WI38 (cell line): ENCODE results near the gene LPP.

ENCODE experiments used
- H3K4me3 ChIP-seq: 2 replicates; pipeline ENCODE4 v1.5.1; 2011; ENCODE audit warnings: low read depth, mild to moderate bottlenecking, control low read depth, low read length
- TF ChIP-seq, protein P1 (sequence below): IDR thresholded peaks from 2 replicates; pipeline ENCODE4 v1.5.1; 2012; ENCODE audit warnings: low read depth, mild to moderate bottlenecking, control low read depth, low read length

The LPP gene

DNA sequence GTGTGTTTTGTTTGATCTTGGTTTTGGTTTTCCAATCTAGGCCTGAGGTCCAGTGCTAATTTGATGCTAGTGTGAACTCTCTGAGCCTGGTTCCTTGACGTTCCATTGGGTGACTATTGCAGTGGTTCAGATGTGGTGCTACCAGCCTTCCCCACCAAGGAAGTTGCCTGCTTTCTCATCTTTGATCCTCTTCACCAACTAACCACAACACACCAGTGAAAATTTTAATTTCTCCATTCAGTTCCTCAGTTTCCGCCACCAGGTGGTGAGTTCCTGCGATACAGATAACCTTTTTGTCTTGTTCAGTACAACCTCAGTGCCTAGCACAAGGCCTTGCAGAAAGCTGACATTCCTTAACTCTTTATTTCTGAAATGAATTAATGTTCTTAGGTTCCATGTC, 680.4 kb downstream of the LPP start:
- H3K4me3 ChIP-seq: no peak overlapping the region
- TF ChIP-seq, protein P1, sequence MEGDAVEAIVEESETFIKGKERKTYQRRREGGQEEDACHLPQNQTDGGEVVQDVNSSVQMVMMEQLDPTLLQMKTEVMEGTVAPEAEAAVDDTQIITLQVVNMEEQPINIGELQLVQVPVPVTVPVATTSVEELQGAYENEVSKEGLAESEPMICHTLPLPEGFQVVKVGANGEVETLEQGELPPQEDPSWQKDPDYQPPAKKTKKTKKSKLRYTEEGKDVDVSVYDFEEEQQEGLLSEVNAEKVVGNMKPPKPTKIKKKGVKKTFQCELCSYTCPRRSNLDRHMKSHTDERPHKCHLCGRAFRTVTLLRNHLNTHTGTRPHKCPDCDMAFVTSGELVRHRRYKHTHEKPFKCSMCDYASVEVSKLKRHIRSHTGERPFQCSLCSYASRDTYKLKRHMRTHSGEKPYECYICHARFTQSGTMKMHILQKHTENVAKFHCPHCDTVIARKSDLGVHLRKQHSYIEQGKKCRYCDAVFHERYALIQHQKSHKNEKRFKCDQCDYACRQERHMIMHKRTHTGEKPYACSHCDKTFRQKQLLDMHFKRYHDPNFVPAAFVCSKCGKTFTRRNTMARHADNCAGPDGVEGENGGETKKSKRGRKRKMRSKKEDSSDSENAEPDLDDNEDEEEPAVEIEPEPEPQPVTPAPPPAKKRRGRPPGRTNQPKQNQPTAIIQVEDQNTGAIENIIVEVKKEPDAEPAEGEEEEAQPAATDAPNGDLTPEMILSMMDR: no peak

DNA sequence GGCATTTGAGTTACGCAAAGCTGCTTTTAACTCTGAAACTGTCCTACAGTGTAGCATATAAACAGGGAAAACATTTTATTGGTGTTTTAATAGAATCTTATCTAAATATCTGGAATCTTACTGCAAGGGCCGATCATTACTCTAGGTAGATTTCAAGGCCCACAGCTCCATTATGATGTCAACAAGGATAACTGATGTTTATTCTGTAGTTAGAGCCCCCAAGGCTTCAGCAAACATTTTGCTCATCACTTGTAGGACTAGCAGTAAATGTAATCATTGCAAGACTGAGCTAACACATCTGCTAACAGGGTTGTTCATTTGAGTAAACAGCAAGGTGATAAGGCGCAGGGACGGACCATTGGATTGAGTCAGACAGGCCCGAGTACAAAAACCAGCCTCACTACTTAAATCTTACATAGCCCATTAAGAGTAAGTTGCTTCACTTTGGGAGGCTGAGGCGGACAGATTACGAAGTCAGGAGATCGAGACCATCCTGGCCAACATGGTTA, 685.3 kb downstream of the LPP start:
- TF ChIP-seq, protein P1: no peak
- no peak overlapping the region for H3K4me3 ChIP-seq

DNA sequence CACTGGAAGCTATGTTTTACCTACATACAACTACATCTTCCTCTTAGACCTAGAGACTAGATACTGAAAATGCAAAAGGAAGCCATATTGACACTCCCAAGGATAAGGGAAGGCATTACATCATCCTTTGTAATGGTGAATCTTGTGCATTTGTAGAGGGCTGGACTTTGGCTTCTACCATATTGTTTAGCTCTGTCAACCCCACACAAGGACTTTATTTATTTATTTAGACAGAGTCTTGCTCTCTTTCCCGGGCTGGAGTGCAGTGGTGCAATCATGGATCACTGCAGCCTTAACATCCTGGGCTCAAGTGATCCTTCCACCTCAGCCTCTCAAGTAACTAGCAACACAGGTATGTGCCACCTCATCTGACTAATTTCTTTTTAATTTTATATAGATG, 686.3 kb downstream of the LPP start:
- no peak overlapping the region for H3K4me3 ChIP-seq
- TF ChIP-seq, protein P1: no peak

DNA sequence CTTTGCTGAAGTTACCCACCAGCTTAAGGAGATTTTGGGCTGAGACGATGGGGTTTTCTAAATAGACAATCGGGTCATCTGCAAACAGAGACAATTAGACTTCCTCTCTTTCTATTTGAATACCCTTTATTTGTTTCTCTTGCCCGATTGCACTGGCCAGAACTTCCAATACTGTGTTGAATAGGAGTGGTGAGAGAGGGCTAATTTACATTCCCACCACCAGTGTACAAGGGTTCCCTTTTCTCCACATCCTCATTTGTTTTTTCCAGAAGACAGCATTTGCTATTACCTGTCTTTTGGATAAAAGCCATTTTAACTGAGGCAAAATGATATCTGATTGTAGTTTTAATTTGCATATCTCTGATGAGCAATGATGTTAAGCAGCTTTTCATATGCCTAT, 687.9 kb downstream of the LPP start:
- TF ChIP-seq, protein P1: no peak
- no peak overlapping the region for H3K4me3 ChIP-seq

DNA sequence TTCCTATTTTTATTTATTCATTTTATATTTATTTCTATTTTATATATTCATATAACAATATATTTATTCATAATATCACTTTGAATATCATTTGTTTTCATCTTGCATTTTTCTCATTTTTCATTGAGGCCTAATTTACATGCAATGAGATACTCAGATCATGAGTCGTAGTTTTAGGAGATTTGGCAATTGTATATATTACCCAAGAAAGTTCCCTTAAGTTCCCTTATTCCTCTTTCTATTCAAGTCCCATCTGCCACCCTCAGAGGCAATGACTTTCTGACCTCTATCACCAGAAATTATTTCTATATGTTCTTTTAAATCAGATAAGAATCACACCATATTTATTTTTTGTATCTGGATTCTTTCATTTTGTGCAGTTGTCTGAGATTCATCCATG, 688.7 kb downstream of the LPP start:
- no peak overlapping the region for H3K4me3 ChIP-seq
- TF ChIP-seq, protein P1: no peak

DNA sequence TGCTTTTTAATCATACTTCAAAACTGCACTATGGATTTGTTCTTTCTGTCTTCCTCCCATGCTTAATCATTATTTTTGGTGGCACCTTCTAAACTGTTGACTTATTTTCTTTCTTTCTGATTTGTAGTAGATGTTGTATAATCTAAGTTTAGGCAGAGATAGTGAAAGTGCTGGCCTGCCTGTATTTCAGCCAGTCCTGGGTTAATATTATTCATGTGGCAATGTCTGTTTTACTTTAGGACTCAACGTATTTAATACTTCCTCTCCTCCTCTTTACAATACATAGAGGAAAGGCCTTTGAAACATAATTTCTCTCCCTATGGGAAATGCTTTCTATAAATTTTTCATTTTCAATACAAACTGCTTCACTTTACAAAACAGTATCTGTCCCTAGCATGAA, 690.1 kb downstream of the LPP start:
- H3K4me3 ChIP-seq: no peak overlapping the region
- TF ChIP-seq, protein P1: no peak

DNA sequence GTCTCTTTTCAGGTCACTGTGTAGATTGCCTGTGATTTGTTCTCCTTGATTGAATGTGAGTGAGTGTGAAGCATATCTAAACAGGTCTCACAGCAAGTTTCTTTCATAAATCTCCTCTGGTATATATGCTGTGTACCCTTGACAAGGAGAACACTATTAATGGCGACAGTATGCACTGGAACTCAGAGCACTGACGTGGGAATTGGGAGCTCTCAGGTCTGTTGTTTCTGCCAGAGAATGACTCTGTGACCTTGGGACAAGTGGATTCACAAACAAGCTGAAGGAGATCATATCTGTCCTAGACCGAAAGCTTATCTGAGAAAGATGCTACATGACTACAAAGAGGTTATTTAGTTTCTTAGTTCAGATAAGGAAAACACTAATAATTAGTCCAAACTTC, 691.6 kb downstream of the LPP start:
- no peak overlapping the region for H3K4me3 ChIP-seq
- TF ChIP-seq, protein P1: no peak
